CD4-positive, alpha-beta T cell treated with Interleukin-1 beta for 1 hour (primary cell): ENCODE results near the gene NELFB.

ENCODE experiments used
- DNase-seq, 2 donors: peaks; one replicate each; pipeline ENCODE4 v3.0.0-alpha.2; 2020 to 2022

Gene NELFB

DNA sequence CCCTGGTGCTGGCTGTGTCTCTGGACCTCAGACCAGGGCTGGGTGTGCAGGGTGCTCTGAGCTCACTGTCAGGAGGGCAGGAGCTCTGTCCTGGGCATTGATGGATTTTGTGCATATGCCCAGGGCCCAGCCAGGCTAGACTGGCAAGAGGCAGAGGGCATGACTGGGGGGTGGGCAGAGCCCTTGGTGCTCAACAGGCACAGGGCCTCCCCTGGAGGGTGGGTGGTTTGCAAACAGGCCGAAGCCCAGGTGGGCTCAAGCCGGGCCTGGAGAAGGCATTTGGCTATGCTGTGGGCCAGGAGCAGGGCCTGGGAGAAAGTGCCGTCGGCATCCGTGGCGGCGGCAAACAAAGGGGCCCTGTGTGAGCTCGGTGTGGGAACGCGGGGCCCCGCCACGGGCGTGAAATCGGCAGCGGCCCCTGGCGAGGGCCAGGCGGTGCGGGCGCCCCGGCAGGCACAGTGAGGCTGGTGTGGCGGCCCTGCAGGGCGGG lies 48.8 kb downstream of the NELFB start:
- DNase-seq = no peak

GRCh38 chr9:137304383-137305059 lies 49.4 kb downstream of the NELFB start:
- no peak for DNase-seq

GRCh38 chr9:137305060-137305797 lies 50.1 kb downstream of the NELFB start:
- DNase-seq = peak; percentile 58 to 59

GRCh38 chr9:137305798-137306065 lies 50.6 kb downstream of the NELFB start:
- no peak for DNase-seq

DNA sequence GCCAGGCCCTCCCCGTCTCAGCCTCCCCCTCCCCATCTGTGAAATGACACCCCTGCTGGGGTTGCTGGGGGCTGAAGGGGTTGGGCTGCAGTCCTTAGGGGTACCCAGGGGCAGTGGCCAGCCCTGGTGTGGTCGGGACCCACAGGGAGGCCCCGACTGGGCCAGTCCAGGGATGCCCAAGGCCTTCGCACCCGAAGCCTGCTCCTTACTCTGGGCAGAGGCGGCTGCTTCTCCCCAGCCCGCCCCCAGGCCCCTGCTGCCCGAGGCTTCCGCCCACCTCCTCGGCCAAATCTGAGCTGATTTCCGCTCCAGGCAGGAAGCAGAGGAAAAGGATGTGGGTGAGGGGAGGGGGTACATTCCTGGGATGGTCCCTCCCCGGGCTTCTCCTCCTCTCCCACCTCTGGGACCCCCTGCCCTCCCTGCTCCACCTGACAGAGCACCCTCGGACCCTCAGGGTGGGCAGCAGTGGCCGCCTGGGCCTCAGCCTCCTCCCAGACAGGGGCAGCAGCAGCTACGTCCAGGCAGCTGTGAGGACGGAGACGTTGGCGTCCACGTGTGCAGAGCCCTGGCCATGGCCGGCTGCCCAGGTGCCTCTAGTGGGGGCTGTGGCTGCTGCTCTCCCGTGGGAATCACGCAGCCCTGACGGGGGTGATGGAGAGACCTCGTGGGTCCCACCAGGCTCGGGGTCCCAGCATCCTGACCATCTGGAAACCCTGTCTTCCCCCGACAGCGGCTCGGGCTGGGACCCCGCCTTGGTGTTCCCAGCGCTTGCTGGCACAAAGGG lies 51.1 kb downstream of the NELFB start:
- DNase-seq = no peak

DNA sequence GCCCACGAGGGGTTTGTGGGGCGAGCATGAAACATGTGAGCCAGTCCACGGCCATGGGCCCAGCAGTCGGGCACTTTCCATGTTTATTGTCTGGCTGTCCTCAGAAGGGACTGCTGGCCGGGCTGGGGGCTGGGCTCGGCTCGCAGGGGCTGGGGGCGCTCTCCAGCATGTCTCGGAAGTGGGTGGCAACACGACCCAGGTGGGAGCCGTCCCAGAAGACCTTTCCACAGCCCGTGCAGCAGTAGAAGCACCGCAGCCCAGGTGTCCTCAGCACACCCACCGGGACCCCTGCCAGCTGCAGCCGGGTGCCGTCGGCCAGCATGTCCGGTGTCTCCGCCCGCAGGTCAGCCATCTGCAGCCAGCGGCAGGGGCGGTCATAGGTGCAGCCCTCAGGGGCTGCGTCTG lies 51.7 kb downstream of the NELFB start:
- DNase-seq = no peak

GRCh38 chr9:137307255-137308056 lies 52.3 kb downstream of the NELFB start:
- DNase-seq = no peak

- no peak for DNase-seq
Measured at GRCh38 chr9:137308057-137308619, 53.0 kb downstream of the NELFB start.

GRCh38 chr9:137309368-137310188 lies 54.5 kb downstream of the NELFB start:
- DNase-seq = no peak

- no peak for DNase-seq
Measured at GRCh38 chr9:137310189-137311052, 55.3 kb downstream of the NELFB start.

DNA sequence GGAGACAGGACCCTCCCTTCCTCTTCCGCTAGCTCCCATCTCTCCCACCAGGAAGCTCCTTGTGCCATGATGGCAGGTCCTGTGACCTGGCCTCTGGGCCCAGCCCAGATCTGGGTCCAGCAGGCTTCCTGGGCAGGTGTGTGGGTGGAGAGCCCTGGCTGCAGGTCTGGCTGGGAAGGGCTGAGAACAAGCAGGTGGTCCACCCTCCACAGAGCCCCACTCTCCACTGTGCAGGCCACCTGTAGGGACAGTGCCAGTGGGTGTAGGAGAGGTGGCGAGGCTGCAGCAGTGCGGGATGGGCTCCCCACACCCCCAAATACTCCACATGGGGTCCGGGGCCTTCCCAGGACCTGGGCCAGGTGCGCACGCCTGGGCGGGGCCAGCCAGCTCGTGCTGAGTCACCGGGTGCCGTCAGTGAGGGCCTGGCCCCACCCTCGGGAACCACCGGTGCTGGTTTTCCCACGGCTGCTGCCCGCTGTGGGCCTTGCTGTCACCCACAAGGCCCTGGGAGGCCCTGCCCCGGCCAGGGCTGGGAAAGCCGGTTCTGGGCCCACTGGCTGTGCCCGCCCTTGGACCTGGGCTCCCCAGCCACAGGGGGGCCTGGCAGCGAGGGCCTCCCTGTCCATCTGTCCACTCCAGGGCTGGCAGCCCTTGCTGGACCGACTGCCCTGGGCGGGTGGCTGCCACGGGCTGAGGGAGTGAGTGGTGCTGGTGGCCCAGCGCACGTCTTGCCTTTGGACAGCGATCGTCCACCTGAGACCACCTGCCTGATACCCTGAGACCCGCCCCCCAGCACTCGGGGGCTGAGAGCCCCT lies 56.3 kb downstream of the NELFB start:
- no peak for DNase-seq

GRCh38 chr9:137311986-137312851 lies 57.1 kb downstream of the NELFB start:
- DNase-seq = no peak

DNA sequence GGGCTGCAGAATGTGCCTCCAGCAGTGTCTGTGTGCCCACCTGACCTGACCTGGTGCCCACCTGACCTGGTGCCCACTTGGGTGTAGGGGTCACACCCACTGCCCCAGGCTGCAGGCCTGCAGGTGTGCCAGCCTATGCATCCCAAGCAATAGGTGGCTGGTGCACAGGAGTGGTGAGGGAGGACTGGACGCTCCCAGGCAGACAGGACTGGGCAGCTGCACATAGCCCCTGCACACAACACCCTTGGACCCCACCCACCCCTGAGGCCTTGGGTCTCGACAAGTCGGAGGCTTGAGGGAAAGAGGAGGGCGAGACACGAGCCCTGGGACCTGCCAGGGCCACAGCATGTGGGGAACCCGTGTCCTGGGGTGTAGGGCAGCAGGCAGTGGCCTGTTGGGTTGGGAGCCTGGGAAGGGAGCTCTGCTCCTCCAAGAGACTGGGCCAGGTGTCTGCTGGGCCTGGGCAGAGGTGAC lies 57.8 kb downstream of the NELFB start:
- DNase-seq = no peak

DNA sequence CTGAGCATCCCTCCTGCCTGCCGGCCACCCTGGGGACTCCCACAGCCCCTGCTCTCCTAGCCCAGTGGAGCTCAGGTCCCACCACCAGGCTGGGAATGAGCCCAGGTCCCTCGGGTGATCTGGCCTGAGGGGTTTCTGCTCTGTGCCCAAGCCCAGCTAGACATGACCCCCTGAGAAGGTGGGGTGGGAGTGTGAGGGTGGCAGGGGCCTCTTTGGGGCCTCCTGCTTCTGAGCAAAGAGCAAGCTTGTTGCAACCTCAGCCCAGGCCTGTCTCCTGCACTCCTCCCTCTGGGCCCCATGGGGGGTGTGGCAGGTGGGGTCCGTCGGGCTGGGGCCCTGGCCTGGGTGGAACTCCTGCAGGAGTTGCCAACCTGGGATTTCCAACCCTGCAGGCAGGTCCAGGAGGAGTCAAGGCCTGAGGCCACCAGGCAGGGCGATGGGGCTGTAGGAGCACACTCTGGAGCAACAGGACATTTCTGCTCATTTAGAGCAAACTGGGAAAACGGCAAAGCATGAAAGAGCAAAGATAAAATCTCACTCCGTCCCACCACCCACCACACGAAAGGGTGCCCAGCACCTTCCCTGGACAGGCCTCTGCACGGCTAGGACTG lies 58.3 kb downstream of the NELFB start:
- no peak for DNase-seq

DNA sequence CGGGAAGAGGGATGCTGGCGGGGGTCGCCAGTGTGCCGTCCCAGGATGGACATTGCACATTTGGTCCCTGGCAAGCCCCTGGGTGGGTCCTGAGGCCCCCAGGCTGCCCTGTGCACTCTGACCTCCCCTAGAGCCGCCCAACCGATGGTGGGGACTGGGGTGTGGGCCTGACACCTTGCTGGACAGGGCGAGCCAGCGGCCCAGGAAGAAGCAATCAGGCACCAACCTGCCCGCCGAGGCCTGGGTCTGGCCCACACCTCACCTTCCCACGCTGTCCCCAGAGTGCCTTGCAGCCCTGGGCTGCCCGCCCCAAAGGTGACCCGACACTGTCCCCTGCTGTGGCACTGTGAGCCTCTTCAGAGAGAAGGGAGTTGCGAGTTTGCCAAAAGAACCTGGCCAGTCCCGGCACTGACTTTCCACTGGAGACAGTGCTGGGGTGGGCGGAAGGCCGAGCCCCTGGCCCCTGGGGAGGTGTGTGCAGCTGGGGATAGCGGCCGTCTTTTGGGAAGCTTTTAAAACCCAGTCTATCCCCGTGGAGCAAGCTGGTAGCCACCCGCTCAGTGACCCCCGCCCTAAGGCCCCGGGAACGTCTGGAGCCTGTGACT lies 58.9 kb downstream of the NELFB start:
- DNase-seq = no peak

- DNase-seq = no peak
Measured at GRCh38 chr9:137314561-137315560, 59.7 kb downstream of the NELFB start.
